ENCODE data around the gene ANKRD36.
A peak's percentile ranks its signal among the peaks of the same experiment; 100 is the strongest.
"Not testable (repeated sequence)": the region's sequence is repeated elsewhere in the genome, so short reads cannot be mapped to it uniquely, and the experiment has no call there.

ANKRD36 gene

GRCh38 chr2:97095661-97096060 is 17.3 kb upstream of the ANKRD36 start:
- no peak overlapping the region for H2AFZ ChIP-seq (ENCODE audit: low read depth, low read length)
- peak overlapping the region; percentile 64 for H3K4me2 ChIP-seq (ENCODE audit: low read length)
- H3K9ac ChIP-seq (ENCODE audit: low read length): peak overlapping the region; percentile 27; the same call in 1 of the 2 replicates
- no peak for TF ChIP-seq EZH2phosphoT487 (IDR thresholded peaks at IDR 0.05; ENCODE audit: low read depth)
- TF ChIP-seq, protein P1, sequence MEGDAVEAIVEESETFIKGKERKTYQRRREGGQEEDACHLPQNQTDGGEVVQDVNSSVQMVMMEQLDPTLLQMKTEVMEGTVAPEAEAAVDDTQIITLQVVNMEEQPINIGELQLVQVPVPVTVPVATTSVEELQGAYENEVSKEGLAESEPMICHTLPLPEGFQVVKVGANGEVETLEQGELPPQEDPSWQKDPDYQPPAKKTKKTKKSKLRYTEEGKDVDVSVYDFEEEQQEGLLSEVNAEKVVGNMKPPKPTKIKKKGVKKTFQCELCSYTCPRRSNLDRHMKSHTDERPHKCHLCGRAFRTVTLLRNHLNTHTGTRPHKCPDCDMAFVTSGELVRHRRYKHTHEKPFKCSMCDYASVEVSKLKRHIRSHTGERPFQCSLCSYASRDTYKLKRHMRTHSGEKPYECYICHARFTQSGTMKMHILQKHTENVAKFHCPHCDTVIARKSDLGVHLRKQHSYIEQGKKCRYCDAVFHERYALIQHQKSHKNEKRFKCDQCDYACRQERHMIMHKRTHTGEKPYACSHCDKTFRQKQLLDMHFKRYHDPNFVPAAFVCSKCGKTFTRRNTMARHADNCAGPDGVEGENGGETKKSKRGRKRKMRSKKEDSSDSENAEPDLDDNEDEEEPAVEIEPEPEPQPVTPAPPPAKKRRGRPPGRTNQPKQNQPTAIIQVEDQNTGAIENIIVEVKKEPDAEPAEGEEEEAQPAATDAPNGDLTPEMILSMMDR (IDR thresholded peaks at IDR 0.05; ENCODE audit: low read depth, low read length): no peak
- H3K9me3 ChIP-seq (ENCODE audit: insufficient read depth, low read length): no peaks in the 10 kb centered on the region
- H3K79me2 ChIP-seq (ENCODE audit: low read length): no peaks in the 10 kb centered on the region
- H3K4me3 ChIP-seq (ENCODE audit: low read length): peak overlapping the region; percentile 72
- H3K27me3 ChIP-seq (ENCODE audit: low read depth, low read length): no peaks in the 10 kb centered on the region
- 0 out of 2 replicates have a peak, but pooled peaks cover 3% of the 10 kb centered on the region for H3K4me1 ChIP-seq (ENCODE audit: low read length)
- H4K20me1 ChIP-seq (ENCODE audit: insufficient read depth, low read length): no peaks in the 10 kb centered on the region
- no peaks in the 10 kb centered on the region for H3K36me3 ChIP-seq (replicated peaks; ENCODE audit: low read depth, low read length)
- no peak overlapping the region for H3K27ac ChIP-seq (ENCODE audit: low read length)

DNA sequence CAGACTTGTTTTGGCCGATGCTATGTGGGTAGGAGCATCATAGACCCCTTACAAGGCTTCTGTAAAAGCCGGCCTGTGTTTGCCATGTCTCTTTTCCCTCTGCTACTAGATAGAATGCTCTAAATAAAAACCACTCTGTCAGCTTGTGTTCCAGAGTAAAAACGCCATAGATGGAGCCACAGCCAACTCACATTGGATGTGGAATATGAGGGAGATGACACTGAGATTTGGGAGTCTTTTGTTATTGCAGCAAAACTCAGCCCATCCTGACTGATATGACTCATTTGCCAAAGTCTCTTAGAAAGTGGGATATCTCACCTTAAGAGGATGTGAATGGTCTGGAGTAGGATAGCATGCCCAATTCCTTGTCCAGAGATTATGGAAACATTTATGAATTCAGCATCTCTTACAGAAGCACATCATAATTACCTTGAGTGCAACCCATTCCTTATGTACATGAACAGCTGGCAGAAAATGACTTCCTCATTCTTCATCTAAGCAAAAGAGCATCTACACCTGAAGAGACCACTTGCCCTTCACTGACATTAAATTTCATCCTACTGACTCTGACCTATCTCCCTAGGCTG is 14.1 kb upstream of the ANKRD36 start:
- H3K4me2 ChIP-seq (ENCODE audit: low read length); H3K79me2 ChIP-seq (ENCODE audit: low read length); H3K4me3 ChIP-seq (ENCODE audit: low read length); H3K9me3 ChIP-seq (ENCODE audit: insufficient read depth, low read length); H3K27ac ChIP-seq (ENCODE audit: low read length); H3K4me1 ChIP-seq (ENCODE audit: low read length); H2AFZ ChIP-seq (ENCODE audit: low read depth, low read length); H4K20me1 ChIP-seq (ENCODE audit: insufficient read depth, low read length); H3K27me3 ChIP-seq (ENCODE audit: low read depth, low read length); H3K9ac ChIP-seq (ENCODE audit: low read length); H3K36me3 ChIP-seq (replicated peaks; ENCODE audit: low read depth, low read length): not testable (repeated sequence)

- not testable (repeated sequence) for H2AFZ ChIP-seq (ENCODE audit: low read depth, low read length); H3K4me2 ChIP-seq (ENCODE audit: low read length); H3K9me3 ChIP-seq (ENCODE audit: insufficient read depth, low read length); H3K9ac ChIP-seq (ENCODE audit: low read length); H3K27me3 ChIP-seq (ENCODE audit: low read depth, low read length); H4K20me1 ChIP-seq (ENCODE audit: insufficient read depth, low read length); H3K4me3 ChIP-seq (ENCODE audit: low read length); H3K4me1 ChIP-seq (ENCODE audit: low read length); H3K27ac ChIP-seq (ENCODE audit: low read length); H3K36me3 ChIP-seq (replicated peaks; ENCODE audit: low read depth, low read length); H3K79me2 ChIP-seq (ENCODE audit: low read length)
These were observed 6.1 kb upstream of the ANKRD36 start for GRCh38 chr2:97106878-97107277.

DNA sequence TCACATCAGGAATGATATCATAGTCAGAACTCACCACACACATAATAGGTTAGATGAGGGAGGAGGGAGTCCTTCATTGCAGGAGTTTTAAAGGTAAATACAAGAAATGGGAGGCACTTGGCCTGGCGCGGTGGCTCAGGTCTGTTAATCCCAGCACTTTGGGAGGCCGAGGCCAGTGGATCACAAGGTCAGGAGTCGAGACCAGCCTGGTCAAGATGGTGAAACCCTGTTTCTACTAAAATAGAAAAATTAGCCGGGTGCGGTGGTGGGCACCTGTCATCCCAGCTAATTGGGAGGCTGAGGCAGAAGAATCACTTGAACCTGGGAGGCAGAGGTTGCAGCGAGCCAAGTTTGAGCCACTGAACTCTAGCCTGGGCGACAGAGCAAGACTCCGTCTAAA is 1.7 kb upstream of the ANKRD36 start:
- H3K79me2 ChIP-seq (ENCODE audit: low read length); H3K27me3 ChIP-seq (ENCODE audit: low read depth, low read length); H3K36me3 ChIP-seq (replicated peaks; ENCODE audit: low read depth, low read length); H3K4me2 ChIP-seq (ENCODE audit: low read length); H3K9me3 ChIP-seq (ENCODE audit: insufficient read depth, low read length); H3K9ac ChIP-seq (ENCODE audit: low read length); H4K20me1 ChIP-seq (ENCODE audit: insufficient read depth, low read length); H3K4me1 ChIP-seq (ENCODE audit: low read length); H3K4me3 ChIP-seq (ENCODE audit: low read length); H2AFZ ChIP-seq (ENCODE audit: low read depth, low read length); H3K27ac ChIP-seq (ENCODE audit: low read length): not testable (repeated sequence)

DNA sequence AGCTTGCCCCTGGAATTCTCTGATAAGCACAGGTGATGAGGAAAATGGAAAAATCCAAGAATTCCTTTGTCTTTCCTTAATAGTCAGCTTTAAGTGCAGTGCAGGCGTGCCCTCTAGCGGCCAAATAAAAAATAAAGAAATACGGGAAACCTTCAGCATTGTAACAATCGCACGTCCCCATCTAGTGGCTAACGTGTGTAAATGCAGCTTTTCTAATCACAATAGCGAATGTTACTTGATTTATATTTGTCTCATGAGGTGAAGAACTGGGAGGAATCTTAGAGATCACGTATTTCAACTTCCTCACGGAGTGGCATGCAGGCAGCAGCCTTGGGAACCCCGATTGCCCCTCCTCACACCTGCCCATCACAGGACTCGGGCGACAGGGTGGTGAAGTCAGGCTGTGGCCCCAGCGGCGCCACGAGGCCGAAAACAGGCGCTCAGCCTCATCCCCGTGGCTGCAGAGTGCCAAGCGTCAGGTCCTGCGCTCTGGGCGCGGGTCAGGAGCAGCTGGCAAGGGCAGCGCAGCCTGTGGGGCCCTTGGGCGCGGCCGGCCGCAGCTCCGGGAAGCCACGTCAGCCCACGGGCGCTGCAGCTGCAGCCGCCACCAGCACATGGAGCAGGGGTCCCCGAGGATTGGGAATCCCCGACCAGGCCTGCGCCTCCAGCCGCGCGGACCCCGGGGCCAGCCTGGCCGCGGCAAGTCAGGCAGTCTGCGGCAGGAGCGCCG is 468 bp upstream of the ANKRD36 start:
- H3K79me2 ChIP-seq (ENCODE audit: low read length); H3K36me3 ChIP-seq (replicated peaks; ENCODE audit: low read depth, low read length); H4K20me1 ChIP-seq (ENCODE audit: insufficient read depth, low read length); H3K27me3 ChIP-seq (ENCODE audit: low read depth, low read length); H3K4me1 ChIP-seq (ENCODE audit: low read length); H3K9me3 ChIP-seq (ENCODE audit: insufficient read depth, low read length): not testable (repeated sequence)
- Histone ChIP-seq H3K4me2 (ENCODE audit: low read length) (peak overlapping the region; percentile 81), H3K9ac (ENCODE audit: low read length) (peak overlapping the region; percentile 75), H2AFZ (ENCODE audit: low read depth, low read length) (peak overlapping the region; percentile 81; the same call in 1 of the 2 replicates), H3K4me3 (ENCODE audit: low read length) (peak overlapping the region; percentile 79), H3K27ac (ENCODE audit: low read length) (peak overlapping the region; percentile 75)
- TF ChIP-seq, protein P1 (IDR thresholded peaks at IDR 0.05; ENCODE audit: low read depth, low read length): peak; percentile 66

DNA sequence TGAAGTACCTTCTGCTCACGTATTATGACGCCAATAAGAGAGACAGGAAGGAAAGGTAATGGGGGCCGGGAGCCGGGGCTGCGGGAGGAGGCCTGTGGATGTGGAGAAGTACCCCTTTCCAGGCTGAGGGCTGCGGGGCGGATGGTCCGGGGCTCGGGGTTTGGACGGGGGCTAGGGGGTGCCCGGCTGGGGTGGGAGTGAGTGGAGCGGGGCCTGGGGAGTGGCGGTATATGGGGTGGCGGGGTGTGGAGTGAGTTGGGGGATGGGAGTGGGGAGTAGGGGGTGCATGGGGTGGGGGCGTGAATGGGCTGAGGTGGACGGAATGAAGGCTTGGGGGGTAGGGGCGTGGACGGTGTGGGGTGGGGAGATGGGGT is 916 bp downstream of the ANKRD36 start:
- not testable (repeated sequence) for H4K20me1 ChIP-seq (ENCODE audit: insufficient read depth, low read length); H3K9me3 ChIP-seq (ENCODE audit: insufficient read depth, low read length); H3K27me3 ChIP-seq (ENCODE audit: low read depth, low read length); H3K36me3 ChIP-seq (replicated peaks; ENCODE audit: low read depth, low read length); H3K79me2 ChIP-seq (ENCODE audit: low read length); H3K4me1 ChIP-seq (ENCODE audit: low read length)
- H2AFZ ChIP-seq (ENCODE audit: low read depth, low read length): peak overlapping the region; percentile 68; the same call in 1 of the 2 replicates
- peak overlapping the region; percentile 74 for H3K9ac ChIP-seq (ENCODE audit: low read length)
- peak overlapping the region; percentile 75 for H3K27ac ChIP-seq (ENCODE audit: low read length)
- peak overlapping the region; percentile 37 for H3K4me2 ChIP-seq (ENCODE audit: low read length)
- H3K4me3 ChIP-seq (ENCODE audit: low read length): peak overlapping the region; percentile 79

DNA sequence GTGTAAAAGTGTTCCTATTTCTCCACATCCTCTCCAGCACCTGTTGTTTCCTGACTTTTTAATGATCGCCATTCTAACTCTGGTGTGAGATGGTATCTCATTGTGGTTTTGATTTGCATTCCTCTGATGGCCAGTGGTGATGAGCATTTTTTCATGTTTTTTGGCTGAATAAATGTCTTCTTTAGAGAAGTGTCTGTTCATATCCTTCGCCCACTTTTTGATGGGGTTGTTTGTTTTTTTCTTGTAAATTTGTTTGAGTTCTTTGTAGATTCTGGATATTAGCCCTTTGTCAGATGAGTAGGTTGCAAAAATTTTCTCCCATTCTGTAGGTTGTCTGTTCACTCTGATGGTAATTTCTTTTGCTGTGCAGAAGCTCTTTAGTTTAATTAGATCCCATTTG is 16.1 kb downstream of the ANKRD36 start:
- H4K20me1 ChIP-seq (ENCODE audit: insufficient read depth, low read length); H2AFZ ChIP-seq (ENCODE audit: low read depth, low read length); H3K79me2 ChIP-seq (ENCODE audit: low read length); H3K9ac ChIP-seq (ENCODE audit: low read length); H3K4me1 ChIP-seq (ENCODE audit: low read length); H3K27ac ChIP-seq (ENCODE audit: low read length); H3K4me2 ChIP-seq (ENCODE audit: low read length); H3K4me3 ChIP-seq (ENCODE audit: low read length); H3K36me3 ChIP-seq (replicated peaks; ENCODE audit: low read depth, low read length); H3K27me3 ChIP-seq (ENCODE audit: low read depth, low read length); H3K9me3 ChIP-seq (ENCODE audit: insufficient read depth, low read length): not testable (repeated sequence)

- H4K20me1 ChIP-seq (ENCODE audit: insufficient read depth, low read length); H3K9me3 ChIP-seq (ENCODE audit: insufficient read depth, low read length); H3K4me3 ChIP-seq (ENCODE audit: low read length); H3K4me2 ChIP-seq (ENCODE audit: low read length); H3K79me2 ChIP-seq (ENCODE audit: low read length); H3K27me3 ChIP-seq (ENCODE audit: low read depth, low read length); H2AFZ ChIP-seq (ENCODE audit: low read depth, low read length); H3K9ac ChIP-seq (ENCODE audit: low read length); H3K27ac ChIP-seq (ENCODE audit: low read length); H3K4me1 ChIP-seq (ENCODE audit: low read length); H3K36me3 ChIP-seq (replicated peaks; ENCODE audit: low read depth, low read length): not testable (repeated sequence)
These were observed 31.1 kb downstream of the ANKRD36 start for GRCh38 chr2:97144016-97144415.

Data from OCI-LY3 (cell line).